ENCODE measurements around the gene VPS26A.

DNA sequence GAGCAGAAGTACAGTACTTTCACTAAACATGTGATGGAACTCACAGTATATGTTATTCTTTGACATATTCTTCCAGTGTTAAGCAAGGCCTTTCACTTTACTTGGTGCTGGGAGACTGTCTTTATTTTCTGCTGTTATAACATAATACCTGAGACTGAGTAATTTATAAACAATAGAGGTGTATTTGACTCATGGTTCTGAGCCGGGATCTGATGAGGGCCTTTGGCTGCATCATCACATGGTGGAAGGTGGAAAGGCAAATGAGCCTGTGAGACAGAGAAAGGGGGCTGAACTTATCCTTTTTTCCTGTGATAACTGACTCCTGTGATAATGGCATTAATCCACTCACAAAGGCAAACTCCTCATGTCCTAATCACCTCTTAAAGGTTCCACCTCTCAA is 57.5 kb downstream of the VPS26A start:
- TF ChIP-seq TAF1 (IDR thresholded peaks at IDR 0.05; ENCODE audit: borderline replicate concordance, low read depth, low read length) (no peak), POLR2A (IDR thresholded peaks at IDR 0.05; ENCODE audit: low read depth, low read length) (no peak), POLR2AphosphoS5 (IDR thresholded peaks at IDR 0.05; ENCODE audit: low read depth, low read length) (no peak)

All from GM12892 (cell line).